ENCODE results near the gene IFNA7. TPM values are rescaled to one million over a fixed set of nuclear protein-coding genes. Genes with fewer than 3 reads are reported as not detected.
A peak's percentile ranks its signal among the peaks of the same experiment; 100 is the strongest.
"Not testable (repeated sequence)": the region's sequence is repeated elsewhere in the genome, so short reads cannot be mapped to it uniquely, and the experiment has no call there.

The IFNA7 gene
- total RNA-seq = not detected

DNA sequence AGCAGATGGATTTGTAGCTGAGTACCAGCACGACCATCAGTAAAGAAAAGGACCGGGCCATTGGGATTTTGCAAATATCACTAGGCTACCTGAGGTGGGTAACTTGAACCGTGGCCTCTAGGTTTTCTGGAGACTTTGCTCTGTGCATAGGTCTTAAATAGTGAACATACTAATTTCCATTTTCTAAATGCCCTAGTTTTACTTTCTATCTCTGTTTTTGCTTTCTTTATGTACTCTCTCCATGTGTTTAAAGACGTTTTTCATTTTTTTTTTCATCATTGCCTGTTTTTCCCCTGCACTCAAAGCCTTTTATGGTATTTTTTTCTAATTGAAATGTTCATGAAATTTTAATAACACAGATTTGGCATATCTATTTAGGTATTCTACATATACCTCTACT lies at the start of gene IFNA7:
Gene IFNA7 (minus strand): TSS at position 101 of the 400 bp plus-strand sequence. CDS start 40 bp downstream, at position 61.
- H3K9me3 Mint-ChIP-seq; CTCF ChIA-PET; H3K27ac Mint-ChIP-seq; H3K4me3 Mint-ChIP-seq; H3K36me3 Mint-ChIP-seq (ENCODE audit: low read depth); DNase-seq; intact Hi-C loops (cut with micrococcal nuclease): not testable (repeated sequence)
- Mint-ChIP-seq H3K27me3 (ENCODE audit: low read depth) (peaks cover 19% of the 10 kb centered on the region), H3K4me1 (ENCODE audit: low read depth) (peaks cover 11% of the 10 kb centered on the region)

DNA sequence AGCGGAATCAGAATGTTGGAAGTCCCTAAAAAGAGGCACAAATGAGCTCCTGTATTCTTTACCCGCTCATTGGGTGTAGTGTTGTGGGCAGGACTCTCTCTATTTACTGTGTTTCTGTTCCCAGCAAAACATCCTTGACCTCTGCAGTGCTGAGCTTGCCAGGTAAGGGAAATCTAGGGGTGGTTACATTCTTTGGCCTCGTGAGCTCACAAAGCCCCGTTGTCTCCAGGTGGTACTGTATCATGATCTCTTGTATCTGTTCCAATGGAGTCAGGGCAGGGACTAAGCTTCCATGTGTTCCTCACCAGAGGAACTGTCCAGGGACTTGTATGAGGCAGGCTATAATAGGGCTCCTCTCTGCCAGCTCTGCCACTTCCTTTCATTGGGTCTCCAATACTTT lies 49.6 kb upstream of the IFNA7 start:
- Mint-ChIP-seq H3K9me3 (no peaks in the 10 kb centered on the region), H3K27me3 (ENCODE audit: low read depth) (peaks cover 3% of the 10 kb centered on the region), H3K4me3 (no peak overlapping the region), H3K4me1 (ENCODE audit: low read depth) (peaks cover 4% of the 10 kb centered on the region), H3K27ac (no peak overlapping the region), H3K36me3 (ENCODE audit: low read depth) (no peaks in the 10 kb centered on the region)
- intact Hi-C loops (cut with micrococcal nuclease) = loop anchor here (2.0 kb wide), 2 partner anchors 57 to 145 kb away; no protein-coding TSS in a partner anchor
- no peak for DNase-seq
- CTCF ChIA-PET = interaction anchor here (0.7 to 3.3 kb wide), 9 partner anchors 11 to 196 kb away, joined by 3 to 14 read pairs (median 5); partner anchors contain the start of gene IFNA14

- H3K4me1 Mint-ChIP-seq (ENCODE audit: low read depth) = peaks cover 4% of the 10 kb centered on the region
- no peak for DNase-seq
- CTCF ChIA-PET = interaction anchor here (0.7 to 3.3 kb wide), 6 partner anchors 11 to 69 kb away, joined by 3 to 14 read pairs (median 8); partner anchors contain the start of gene IFNA14
- H3K36me3 Mint-ChIP-seq (ENCODE audit: low read depth) = no peaks in the 10 kb centered on the region
- H3K27me3 Mint-ChIP-seq (ENCODE audit: low read depth) = peaks cover 3% of the 10 kb centered on the region
- H3K27ac Mint-ChIP-seq = no peak overlapping the region
- no peak overlapping the region for H3K4me3 Mint-ChIP-seq
- no peaks in the 10 kb centered on the region for H3K9me3 Mint-ChIP-seq
- intact Hi-C loops (cut with micrococcal nuclease) = no loop called here
Observed at GRCh38 chr9:21251190-21251589, 49.2 kb upstream of the IFNA7 start.

GRCh38 chr9:21244836-21245235 lies 42.8 kb upstream of the IFNA7 start:
- CTCF ChIA-PET = interaction anchor here (1.2 kb wide), 1 partner anchor 151 kb away, joined by 4 read pairs; no protein-coding TSS in a partner anchor
- DNase-seq = no peak
- intact Hi-C loops (cut with micrococcal nuclease) = no loop called here
- Mint-ChIP-seq H3K4me3 (no peak overlapping the region), H3K27me3 (ENCODE audit: low read depth) (peaks cover 6% of the 10 kb centered on the region), H3K36me3 (ENCODE audit: low read depth) (no peaks in the 10 kb centered on the region), H3K27ac (no peak overlapping the region), H3K4me1 (ENCODE audit: low read depth) (no peaks in the 10 kb centered on the region), H3K9me3 (no peaks in the 10 kb centered on the region)

DNA sequence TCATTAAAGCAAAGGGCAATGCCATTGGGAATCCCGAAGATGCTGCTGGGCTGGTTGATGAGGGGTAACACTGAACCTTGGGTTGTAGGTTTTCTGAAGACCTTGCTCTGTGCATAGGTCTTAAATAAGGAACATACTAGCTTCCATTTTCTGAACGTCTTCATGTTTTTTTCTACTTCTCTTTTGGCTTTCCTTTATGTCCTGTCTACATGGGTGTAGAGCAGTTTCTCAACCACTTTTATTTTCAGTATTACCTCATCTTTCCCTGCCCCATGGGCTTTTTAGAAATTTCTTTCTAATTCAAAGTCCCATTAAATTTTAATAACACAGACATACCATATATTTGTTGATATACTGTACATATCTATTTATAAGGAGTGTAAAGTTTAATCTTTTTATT lies 37.9 kb upstream of the IFNA7 start, which contains the start of gene IFNA14:
Gene IFNA14 (minus strand): TSS at position 95 of the 400 bp plus-strand sequence. CDS start 70 bp downstream, at position 25.
- DNase-seq = no peak
- Mint-ChIP-seq H3K27ac (no peak within 1 kb of the TSS), H3K4me1 (ENCODE audit: low read depth) (peaks cover 8% of the 10 kb centered on the region), H3K9me3 (no peaks in the 10 kb centered on the region), H3K4me3 (no peak within 1 kb of the TSS), H3K36me3 (ENCODE audit: low read depth) (no peaks in the 10 kb centered on the region), H3K27me3 (ENCODE audit: low read depth) (peaks cover 2% of the 10 kb centered on the region)
- intact Hi-C loops (cut with micrococcal nuclease) = loop anchor here (5.0 kb wide), 3 partner anchors 77 to 217 kb away; no protein-coding TSS in a partner anchor
- CTCF ChIA-PET = interaction anchor here (1.4 kb wide), 1 partner anchor 12 kb away, joined by 5 read pairs; no protein-coding TSS in a partner anchor

GRCh38 chr9:21236360-21236714 lies 34.3 kb upstream of the IFNA7 start:
- H3K27ac Mint-ChIP-seq; H3K27me3 Mint-ChIP-seq (ENCODE audit: low read depth); H3K9me3 Mint-ChIP-seq: not testable (repeated sequence)

DNA sequence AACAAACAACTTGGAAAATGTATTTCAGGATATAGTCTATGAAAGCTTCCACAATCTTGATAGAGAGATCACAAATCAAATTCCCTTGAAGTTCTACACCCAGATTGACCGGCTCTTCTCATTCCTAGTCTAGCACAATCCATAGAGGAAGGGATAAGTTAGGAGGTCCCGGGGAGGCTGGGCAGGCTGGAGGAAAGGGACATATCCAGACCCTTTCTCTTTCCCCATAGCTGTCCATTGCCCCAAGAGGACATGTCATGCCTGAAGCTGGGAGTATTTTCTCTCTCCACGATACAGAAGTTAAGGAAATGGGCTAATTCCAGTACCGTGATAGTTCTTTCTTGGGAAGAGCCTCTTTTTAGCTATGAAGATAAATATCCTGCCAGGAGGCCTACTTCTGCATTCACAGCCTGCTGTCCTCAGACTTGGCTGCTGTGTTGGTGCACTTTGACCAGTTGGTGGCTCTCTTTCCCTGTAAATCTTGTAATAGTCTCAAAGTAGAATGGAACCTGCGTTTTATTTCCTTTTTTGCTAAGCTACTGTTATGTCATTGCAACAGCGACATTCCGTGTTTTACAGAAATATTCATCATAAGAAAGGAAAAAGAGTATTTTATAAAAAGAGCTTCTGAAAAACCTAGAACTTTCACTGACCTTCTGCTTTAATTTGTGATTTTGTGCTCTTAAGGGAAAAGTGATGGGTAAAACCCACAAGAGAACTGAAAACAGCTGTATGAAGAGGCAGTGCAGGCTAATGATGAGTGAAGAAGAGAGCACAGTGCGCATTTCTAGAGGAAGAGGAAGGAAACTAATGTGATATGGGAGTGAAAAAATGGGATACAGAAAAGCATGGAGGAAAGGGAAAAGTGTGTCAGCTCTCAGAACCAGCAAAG lies 33.7 kb upstream of the IFNA7 start:
- H3K27me3 Mint-ChIP-seq (ENCODE audit: low read depth); H3K9me3 Mint-ChIP-seq; H3K4me1 Mint-ChIP-seq (ENCODE audit: low read depth); H3K36me3 Mint-ChIP-seq (ENCODE audit: low read depth); H3K27ac Mint-ChIP-seq: not testable (repeated sequence)
- intact Hi-C loops (cut with micrococcal nuclease) = loop anchor here (1.0 to 5.0 kb wide), 4 partner anchors 82 to 554 kb away; no protein-coding TSS in a partner anchor
- peak overlapping the region; percentile 6 for H3K4me3 Mint-ChIP-seq
- DNase-seq = peak; percentile 46
- CTCF ChIA-PET = interaction anchor here (0.7 to 2.4 kb wide), 23 partner anchors 14 to 552 kb away, joined by 3 to 10 read pairs (median 5); partner anchors contain the start of gene IFNA8

More at GRCh38 chr9:21236360-21236714, 34.3 kb upstream of the IFNA7 start:
- intact Hi-C loops (cut with micrococcal nuclease) = loop anchor here (1.0 to 5.0 kb wide), 4 partner anchors 81 to 553 kb away; no protein-coding TSS in a partner anchor
- not testable (repeated sequence) for H3K4me3 Mint-ChIP-seq; DNase-seq; H3K36me3 Mint-ChIP-seq (ENCODE audit: low read depth); H3K4me1 Mint-ChIP-seq (ENCODE audit: low read depth)
- CTCF ChIA-PET = interaction anchor here (0.8 to 2.4 kb wide), 18 partner anchors 13 to 231 kb away, joined by 3 to 10 read pairs (median 5); partner anchors contain the start of gene IFNA8

- H3K27me3 Mint-ChIP-seq (ENCODE audit: low read depth) = peaks cover 1% of the 10 kb centered on the region
- CTCF ChIA-PET = interaction anchor here (0.9 to 1.9 kb wide), 6 partner anchors 22 to 554 kb away, joined by 3 to 8 read pairs (median 4); no protein-coding TSS in a partner anchor
- no peaks in the 10 kb centered on the region for H3K9me3 Mint-ChIP-seq
- no peak overlapping the region for H3K27ac Mint-ChIP-seq
- intact Hi-C loops (cut with micrococcal nuclease) = no loop called here
- H3K4me1 Mint-ChIP-seq (ENCODE audit: low read depth) = peaks cover 8% of the 10 kb centered on the region
- no peak overlapping the region for H3K4me3 Mint-ChIP-seq
- H3K36me3 Mint-ChIP-seq (ENCODE audit: low read depth) = no peaks in the 10 kb centered on the region
- no peak for DNase-seq
Observed at GRCh38 chr9:21234153-21234687, 32.2 kb upstream of the IFNA7 start.

DNA sequence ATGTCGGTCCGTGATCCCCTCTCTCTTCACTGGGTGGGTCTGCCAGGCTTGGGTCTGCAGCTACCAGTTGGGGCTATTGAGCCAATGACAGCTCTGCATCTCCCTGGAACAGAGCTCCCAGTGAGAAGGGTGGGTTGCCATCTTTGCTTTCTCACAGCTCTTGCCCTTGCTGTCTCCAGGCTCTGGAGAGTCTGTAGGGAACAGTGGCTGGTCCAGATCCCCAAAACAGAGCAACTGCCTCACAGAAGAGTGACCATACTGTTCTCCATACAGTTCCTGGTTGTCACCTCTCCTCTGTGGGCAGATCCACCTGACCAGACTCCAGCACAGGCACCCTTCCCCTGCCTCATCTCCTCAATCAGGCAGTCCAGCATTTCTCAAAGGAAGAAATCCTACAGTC lies 31.3 kb upstream of the IFNA7 start:
- CTCF ChIA-PET = interaction anchor here (1.1 to 1.4 kb wide), 2 partner anchors 21 to 38 kb away, joined by 3 read pairs; no protein-coding TSS in a partner anchor
- Mint-ChIP-seq H3K36me3 (ENCODE audit: low read depth) (no peaks in the 10 kb centered on the region), H3K27ac (no peak overlapping the region), H3K4me3 (no peak overlapping the region), H3K4me1 (ENCODE audit: low read depth) (peaks cover 8% of the 10 kb centered on the region), H3K9me3 (no peaks in the 10 kb centered on the region), H3K27me3 (ENCODE audit: low read depth) (no peaks in the 10 kb centered on the region)
- intact Hi-C loops (cut with micrococcal nuclease) = no loop called here
- DNase-seq = no peak

- DNase-seq = no peak
- Mint-ChIP-seq H3K27ac (no peak within 1 kb of the TSS), H3K4me3 (no peak within 1 kb of the TSS), H3K36me3 (ENCODE audit: low read depth) (no peaks in the 10 kb centered on the region), H3K4me1 (ENCODE audit: low read depth) (no peaks in the 10 kb centered on the region), H3K27me3 (ENCODE audit: low read depth) (peaks cover 2% of the 10 kb centered on the region), H3K9me3 (no peaks in the 10 kb centered on the region)
- intact Hi-C loops (cut with micrococcal nuclease) = no loop called here
- CTCF ChIA-PET = interaction anchor here (1.2 to 1.3 kb wide), 2 partner anchors 25 to 33 kb away, joined by 3 read pairs; no protein-coding TSS in a partner anchor
Observed at GRCh38 chr9:21228122-21228521, 26.1 kb upstream of the IFNA7 start, which contains the start of gene IFNA17. Gene IFNA17 (minus strand): TSS chr9:21228222. CDS start chr9:21228173, 49 bp downstream.

GRCh38 chr9:21217211-21217610 lies 15.2 kb upstream of the IFNA7 start, which contains the start of gene IFNA16:
Gene IFNA16 (minus strand): TSS chr9:21217311. CDS start chr9:21217305, 6 bp downstream.
- H3K9me3 Mint-ChIP-seq; H3K36me3 Mint-ChIP-seq (ENCODE audit: low read depth); H3K4me3 Mint-ChIP-seq; intact Hi-C loops (cut with micrococcal nuclease); H3K4me1 Mint-ChIP-seq (ENCODE audit: low read depth); H3K27ac Mint-ChIP-seq; DNase-seq: not testable (repeated sequence)
- peaks cover 28% of the 10 kb centered on the region for H3K27me3 Mint-ChIP-seq (ENCODE audit: low read depth)
- CTCF ChIA-PET = interaction anchor here (0.9 to 1.3 kb wide), 2 partner anchors 19 to 217 kb away, joined by 3 to 7 read pairs; no protein-coding TSS in a partner anchor

Measured in activated naive CD4-positive, alpha-beta T cell treated with anti-CD3 and anti-CD28 coated beads for 36 hours (primary cell).